ENCODE data around the gene SYCE1.
"Not testable (repeated sequence)": the region's sequence is repeated elsewhere in the genome, so short reads cannot be mapped to it uniquely, and the experiment has no call there.

SYCE1 gene

DNA sequence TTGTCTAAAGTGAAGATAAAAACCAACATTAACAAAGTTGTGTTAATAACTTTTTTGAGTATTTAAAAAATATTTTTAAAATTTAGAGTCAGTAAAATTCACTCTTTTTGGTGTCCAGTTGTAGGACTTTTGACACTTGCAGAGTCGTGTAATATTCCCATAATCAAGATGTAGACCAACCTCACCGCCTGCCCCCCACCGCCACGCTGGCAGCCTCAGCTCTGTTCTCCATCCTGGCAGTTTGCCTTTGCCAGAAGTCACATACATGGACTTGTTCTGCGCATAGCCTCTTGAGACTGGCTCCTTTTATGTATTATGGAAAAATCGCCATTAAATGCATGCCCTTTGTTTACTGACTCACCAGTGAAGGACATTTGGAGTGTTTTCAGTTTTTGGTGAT lies 27.3 kb upstream of the SYCE1 start:
- TF ChIP-seq, protein P1, sequence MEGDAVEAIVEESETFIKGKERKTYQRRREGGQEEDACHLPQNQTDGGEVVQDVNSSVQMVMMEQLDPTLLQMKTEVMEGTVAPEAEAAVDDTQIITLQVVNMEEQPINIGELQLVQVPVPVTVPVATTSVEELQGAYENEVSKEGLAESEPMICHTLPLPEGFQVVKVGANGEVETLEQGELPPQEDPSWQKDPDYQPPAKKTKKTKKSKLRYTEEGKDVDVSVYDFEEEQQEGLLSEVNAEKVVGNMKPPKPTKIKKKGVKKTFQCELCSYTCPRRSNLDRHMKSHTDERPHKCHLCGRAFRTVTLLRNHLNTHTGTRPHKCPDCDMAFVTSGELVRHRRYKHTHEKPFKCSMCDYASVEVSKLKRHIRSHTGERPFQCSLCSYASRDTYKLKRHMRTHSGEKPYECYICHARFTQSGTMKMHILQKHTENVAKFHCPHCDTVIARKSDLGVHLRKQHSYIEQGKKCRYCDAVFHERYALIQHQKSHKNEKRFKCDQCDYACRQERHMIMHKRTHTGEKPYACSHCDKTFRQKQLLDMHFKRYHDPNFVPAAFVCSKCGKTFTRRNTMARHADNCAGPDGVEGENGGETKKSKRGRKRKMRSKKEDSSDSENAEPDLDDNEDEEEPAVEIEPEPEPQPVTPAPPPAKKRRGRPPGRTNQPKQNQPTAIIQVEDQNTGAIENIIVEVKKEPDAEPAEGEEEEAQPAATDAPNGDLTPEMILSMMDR (IDR thresholded peaks at IDR 0.05; ENCODE audit: insufficient read depth, missing control alignments) = no peak
- FAIRE-seq = no peak
- DNase-seq (ENCODE audit: insufficient read length, low spot score) = no peak

DNA sequence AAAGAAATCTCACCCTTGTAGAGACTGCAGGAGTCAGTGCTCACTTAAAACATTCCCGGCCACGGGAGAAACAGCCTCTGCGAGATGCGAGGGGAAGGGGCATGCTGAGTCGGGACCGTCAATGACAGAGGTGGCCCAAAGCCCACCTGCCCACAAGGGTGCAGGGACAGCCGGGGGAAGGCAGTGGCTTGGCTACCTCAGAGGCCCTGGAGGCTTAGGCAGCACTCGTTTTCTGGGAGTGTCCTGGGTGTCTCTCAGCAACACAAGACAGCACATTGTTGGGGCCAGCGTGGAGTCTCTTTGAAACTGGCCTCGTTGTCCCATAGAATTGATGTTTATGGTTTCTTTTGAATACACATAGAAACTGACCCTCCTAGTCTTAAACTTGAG lies 25.6 kb upstream of the SYCE1 start:
- FAIRE-seq (no peak), DNase-seq (ENCODE audit: insufficient read length, low spot score) (no peak)
- TF ChIP-seq, protein P1 (IDR thresholded peaks at IDR 0.05; ENCODE audit: insufficient read depth, missing control alignments) = no peak

DNA sequence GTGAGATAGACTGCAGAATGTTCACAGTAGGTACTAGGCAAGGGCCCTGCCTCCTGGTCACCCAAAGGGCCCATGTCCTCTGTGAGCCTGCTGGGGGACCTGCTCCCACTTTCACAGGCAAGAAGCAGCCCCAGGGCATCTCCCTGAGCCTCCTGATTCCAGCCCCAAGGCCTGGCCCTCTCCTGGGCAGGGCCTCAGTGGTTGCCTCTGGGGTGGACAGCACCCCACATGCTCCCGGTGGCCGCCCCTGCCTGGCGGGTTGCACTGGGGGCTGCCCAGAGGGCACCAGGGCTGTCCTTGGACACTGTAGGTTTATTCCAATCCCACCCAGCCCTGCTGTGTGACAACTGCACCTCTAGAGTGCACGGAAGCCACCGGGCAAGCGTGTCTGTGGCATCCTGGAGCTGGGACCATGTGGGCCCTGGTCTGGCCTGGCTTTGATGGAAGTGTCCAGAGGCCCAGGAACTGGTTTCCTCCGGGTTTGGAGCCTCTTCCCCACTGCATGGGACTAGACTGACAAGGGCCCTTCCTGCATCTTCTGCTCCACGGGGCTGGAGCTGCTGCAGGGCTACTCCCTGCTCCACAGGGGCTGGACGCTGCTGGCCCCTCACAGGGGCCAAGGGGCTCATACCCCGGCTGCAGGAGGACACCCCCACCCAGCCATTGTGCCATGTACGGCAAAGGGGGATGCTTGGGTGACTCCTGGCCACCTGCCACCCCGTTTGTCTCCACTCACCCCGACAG lies 25.0 kb upstream of the SYCE1 start:
- TF ChIP-seq, protein P1 (IDR thresholded peaks at IDR 0.05; ENCODE audit: insufficient read depth, missing control alignments) = no peak
- FAIRE-seq (no peak), DNase-seq (ENCODE audit: insufficient read length, low spot score) (no peak)

DNA sequence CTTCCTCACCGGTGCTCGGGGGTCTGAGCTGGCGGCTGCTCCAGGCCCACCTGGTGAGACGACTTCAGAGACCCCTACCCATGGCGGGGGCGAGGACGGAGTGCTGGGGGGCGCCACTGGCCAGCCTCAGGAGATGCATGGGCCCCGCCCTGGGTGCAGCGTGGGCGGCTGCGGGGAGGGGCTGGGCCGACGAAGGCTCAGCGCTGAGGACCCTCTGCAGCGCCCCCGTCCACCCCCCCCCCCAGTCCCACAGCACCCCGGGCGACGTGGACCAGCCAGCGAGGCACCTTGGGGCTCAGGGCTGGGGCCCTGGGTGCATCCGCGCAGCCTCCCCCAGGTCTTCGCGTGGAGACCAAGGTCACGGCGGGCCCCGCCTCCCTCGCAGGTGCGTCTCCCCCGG lies 11.7 kb upstream of the SYCE1 start:
- not testable (repeated sequence) for FAIRE-seq; DNase-seq (ENCODE audit: insufficient read length, low spot score)

DNA sequence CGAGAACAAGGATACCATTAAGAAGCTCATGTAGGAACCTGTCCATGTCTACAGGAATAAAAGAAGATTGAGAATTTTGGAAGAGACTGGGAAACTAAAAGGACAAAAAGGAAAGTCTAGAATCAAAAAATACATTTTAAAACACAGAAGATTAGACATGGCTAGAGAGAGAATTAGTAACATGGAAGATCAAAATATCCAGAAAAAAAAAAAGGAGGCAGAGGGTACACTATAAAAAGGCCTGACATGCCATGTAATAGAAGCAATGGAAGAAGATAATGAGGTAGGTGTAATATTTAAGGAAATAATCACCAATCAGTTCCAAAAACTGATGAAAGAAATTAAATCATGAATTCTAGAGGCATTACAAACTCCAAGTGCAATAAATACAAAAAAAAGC lies 8.1 kb upstream of the SYCE1 start:
- not testable (repeated sequence) for FAIRE-seq; DNase-seq (ENCODE audit: insufficient read length, low spot score)

DNA sequence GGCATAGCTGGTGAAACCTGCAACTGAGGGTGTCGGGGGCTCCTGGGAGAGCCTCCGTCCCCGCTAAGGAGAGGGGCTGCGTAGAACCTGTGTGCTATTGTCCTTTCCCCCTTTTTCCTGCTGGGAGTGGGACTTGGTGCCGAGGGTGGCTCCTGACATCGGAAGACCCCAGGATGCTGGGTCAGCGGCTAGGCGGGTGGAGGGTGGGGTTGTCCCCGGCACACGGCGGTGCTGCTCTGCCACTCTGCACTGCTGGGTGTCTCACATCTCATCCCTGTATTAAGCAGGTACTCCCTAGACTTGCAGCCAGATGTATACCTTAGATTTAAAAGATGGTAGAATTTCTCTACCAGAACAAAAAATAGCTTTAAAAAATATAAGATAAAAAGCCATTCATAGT lies 6.7 kb upstream of the SYCE1 start:
- DNase-seq (ENCODE audit: insufficient read length, low spot score); FAIRE-seq: not testable (repeated sequence)

DNA sequence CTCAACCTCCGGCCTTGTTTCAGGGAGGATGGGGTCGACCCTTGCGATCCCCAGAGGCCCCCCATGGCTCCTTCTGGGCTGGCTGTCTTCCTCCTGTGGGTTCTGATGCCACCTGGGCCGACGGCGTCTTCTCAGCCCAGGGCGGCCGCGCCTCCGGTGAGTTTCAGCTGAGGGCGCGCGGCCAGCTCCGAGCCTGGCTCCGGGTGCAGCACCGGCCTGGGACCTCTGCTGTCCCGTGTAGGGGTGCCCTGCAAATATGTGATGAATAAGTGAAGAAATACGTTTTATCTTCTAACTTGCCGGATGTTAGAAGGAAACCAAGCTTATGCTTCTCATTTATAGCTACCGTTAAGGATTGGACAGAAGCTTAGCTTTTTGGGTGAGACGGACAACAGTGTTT lies 4.4 kb upstream of the SYCE1 start:
- FAIRE-seq; DNase-seq (ENCODE audit: insufficient read length, low spot score): not testable (repeated sequence)

DNA sequence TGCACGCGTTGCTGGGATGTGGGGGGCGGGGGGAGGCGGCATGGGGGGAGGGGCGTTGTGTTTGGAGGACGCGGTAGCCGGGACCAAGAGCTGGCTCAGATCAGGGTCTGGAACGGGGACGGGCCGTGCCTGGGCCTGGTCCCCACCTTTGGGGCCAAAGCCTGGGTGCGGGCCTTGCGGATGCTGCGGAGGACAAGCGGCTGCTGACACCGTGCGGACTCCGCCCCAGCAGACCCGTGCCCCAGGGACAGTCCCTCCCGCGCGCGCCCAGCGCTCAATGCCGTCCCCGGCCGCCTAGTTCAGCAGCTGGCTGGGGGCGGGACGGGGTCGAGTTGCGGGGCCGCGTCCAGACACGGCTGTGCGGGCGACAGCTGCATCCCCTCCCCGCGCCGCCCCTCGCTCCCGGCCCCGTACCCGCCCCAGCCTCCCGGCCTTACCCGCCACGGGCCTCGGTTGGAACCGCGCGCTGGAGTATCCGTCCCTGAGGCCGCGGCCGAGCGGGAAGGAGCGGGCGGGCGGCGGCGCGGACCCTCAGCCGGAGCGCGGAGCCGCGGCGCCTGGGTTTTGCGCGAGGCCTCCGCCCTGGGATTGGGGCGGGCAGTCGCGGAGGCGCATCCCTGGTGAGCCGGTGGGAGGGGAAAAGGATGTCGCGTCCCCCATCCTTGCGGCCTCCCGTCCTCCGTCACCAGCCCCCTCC lies 3.6 kb upstream of the SYCE1 start:
- not testable (repeated sequence) for FAIRE-seq

DNA sequence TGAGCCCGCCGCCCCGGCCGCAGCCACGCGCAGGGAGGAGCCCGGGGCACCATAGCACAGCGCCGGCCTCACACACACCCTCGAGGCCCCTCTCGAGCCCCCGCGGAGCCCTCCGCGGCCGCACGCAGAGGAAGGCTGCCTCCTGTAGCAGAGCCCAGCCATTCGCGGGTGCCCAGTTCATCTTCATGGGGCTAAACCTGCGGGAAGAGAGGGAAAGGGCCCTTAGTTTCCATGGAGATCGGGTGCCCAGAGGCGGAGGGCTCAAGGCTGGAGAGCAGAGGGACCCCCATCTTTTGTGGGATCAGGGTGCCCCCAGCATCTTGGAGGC lies 2.9 kb upstream of the SYCE1 start:
- DNase-seq (ENCODE audit: insufficient read length, low spot score) (no peak), FAIRE-seq (no peak)

More for the DNA sequence above, 3.6 kb upstream of the SYCE1 start:
- not testable (repeated sequence) for DNase-seq (ENCODE audit: insufficient read length, low spot score)

More for the DNA sequence above, 2.9 kb upstream of the SYCE1 start:
- TF ChIP-seq, protein P1 (IDR thresholded peaks at IDR 0.05; ENCODE audit: insufficient read depth, missing control alignments) = no peak

Data from D721Med (cell line).